ENCODE results near the gene ILKAP. TPM values are rescaled to one million over a fixed set of nuclear protein-coding genes. Genes with fewer than 3 reads are reported as not detected.

Gene ILKAP
- total and polyA plus RNA-seq, 2 donors (not counting 1 experiment from before 2014, with no cell fraction given) = 82.5 to 98.6 TPM

- no peak overlapping the region for H3K4me2 ChIP-seq (replicated peaks; ENCODE audit: low read depth, low read length, poor library complexity, severe bottlenecking)
- H3K9me3 ChIP-seq (ENCODE audit: control extremely low read depth in 1 of 3, control insufficient read depth in 2 of 3, insufficient read depth in 1 of 3, low read length in 2 of 3) = no peaks in the 10 kb centered on the region
- H2AFZ ChIP-seq (ENCODE audit: insufficient read depth, low read depth, low read length, poor library complexity, severe bottlenecking) = no peak overlapping the region
- Mint-ChIP-seq H3K27me3 (peaks cover 6% of the 10 kb centered on the region), H3K4me1 (no peaks in the 10 kb centered on the region), H3K9me3 (ENCODE audit: insufficient read depth) (no peaks in the 10 kb centered on the region), H3K27ac (no peak overlapping the region), H3K4me3 (no peak overlapping the region)
- no peak overlapping the region for H3K9ac ChIP-seq (ENCODE audit: low read length)
- H3K36me3 ChIP-seq (replicated peaks in 1 of 2; ENCODE audit: control extremely low read depth in 1 of 2, control insufficient read depth in 1 of 2, extremely low read depth in 1 of 2, insufficient read depth in 2 of 2, low read length in 1 of 2) = peaks cover 7 to 32% of the 10 kb centered on the region in 2 experiments
- H4K20me1 ChIP-seq (ENCODE audit: control insufficient read depth, insufficient read depth, low read length, poor library complexity, severe bottlenecking) = peaks cover 6% of the 10 kb centered on the region
- H3K27ac ChIP-seq (ENCODE audit: low read length in 2 of 2) = no peak overlapping the region
- no peaks in the 10 kb centered on the region for H3K79me2 ChIP-seq (ENCODE audit: control insufficient read depth, insufficient read depth, low read length)
- H3K4me1 ChIP-seq (ENCODE audit: control insufficient read depth in 2 of 2, insufficient read depth in 2 of 2, low read length in 2 of 2) = no peaks in the 10 kb centered on the region
- ATAC-seq (ENCODE audit: low read depth) (no peak), DNase-seq (no peak)
- no peak overlapping the region for H3K4me3 ChIP-seq (ENCODE audit: control extremely low read depth in 1 of 5, extremely low read depth in 1 of 5, insufficient read depth in 1 of 5, low read depth in 2 of 5, low read length in 4 of 5)
- intact Hi-C loops (cut with micrococcal nuclease) = no loop called here
- peaks cover 0 to 7% (median 0%) of the 10 kb centered on the region in 4 experiments for H3K27me3 ChIP-seq (replicated peaks in 1 of 4; ENCODE audit: control extremely low read depth in 1 of 4, control insufficient read depth in 3 of 4, insufficient read depth in 4 of 4, low read length in 3 of 4)
- ChIA-PET POLR2A (no interaction called here), CTCF (no interaction called here)
- TF ChIP-seq EZH2 (IDR thresholded peaks at IDR 0.05; ENCODE audit: borderline replicate concordance, insufficient read depth, low read depth, low read length, poor library complexity, severe bottlenecking) (no peak), CTCF (IDR thresholded peaks at IDR 0.05) (no peak)
- WGBS (ENCODE audit: insufficient coverage) = 89% methylated on average over 7 of the region's 8 CpGs
Observed at GRCh38 chr2:238167761-238168160, 35.7 kb downstream of the ILKAP start.

GRCh38 chr2:238167344-238167715 lies 36.2 kb downstream of the ILKAP start:
- POLR2A ChIA-PET = no interaction called here
- TF ChIP-seq EZH2 (IDR thresholded peaks at IDR 0.05; ENCODE audit: borderline replicate concordance, insufficient read depth, low read depth, low read length, poor library complexity, severe bottlenecking) (no peak), CTCF (IDR thresholded peaks at IDR 0.05) (no peak)
- H3K79me2 ChIP-seq (ENCODE audit: control insufficient read depth, insufficient read depth, low read length) = no peaks in the 10 kb centered on the region
- no peak overlapping the region for H3K9ac ChIP-seq (ENCODE audit: low read length)
- WGBS (ENCODE audit: insufficient coverage) = over 99% methylated on average over 7 of the region's 7 CpGs
- no peak overlapping the region for H3K4me3 Mint-ChIP-seq
- H3K36me3 ChIP-seq (replicated peaks in 1 of 2; ENCODE audit: control extremely low read depth in 1 of 2, control insufficient read depth in 1 of 2, extremely low read depth in 1 of 2, insufficient read depth in 2 of 2, low read length in 1 of 2) = peaks cover 7 to 28% of the 10 kb centered on the region in 2 experiments
- CTCF ChIA-PET = no interaction called here
- H3K4me1 Mint-ChIP-seq = no peaks in the 10 kb centered on the region
- peaks cover 6% of the 10 kb centered on the region for H4K20me1 ChIP-seq (ENCODE audit: control insufficient read depth, insufficient read depth, low read length, poor library complexity, severe bottlenecking)
- no peak overlapping the region for H3K27ac Mint-ChIP-seq
- H3K27me3 Mint-ChIP-seq = peaks cover 6% of the 10 kb centered on the region
- no peak overlapping the region for H3K4me2 ChIP-seq (replicated peaks; ENCODE audit: low read depth, low read length, poor library complexity, severe bottlenecking)
- H2AFZ ChIP-seq (ENCODE audit: insufficient read depth, low read depth, low read length, poor library complexity, severe bottlenecking) = no peak overlapping the region
- no peaks in the 10 kb centered on the region for H3K9me3 ChIP-seq (ENCODE audit: control extremely low read depth in 1 of 3, control insufficient read depth in 2 of 3, insufficient read depth in 1 of 3, low read length in 2 of 3)
- H3K27ac ChIP-seq (ENCODE audit: low read length in 2 of 2) = no peak overlapping the region
- intact Hi-C loops (cut with micrococcal nuclease) = no loop called here
- no peaks in the 10 kb centered on the region for H3K4me1 ChIP-seq (ENCODE audit: control insufficient read depth in 2 of 2, insufficient read depth in 2 of 2, low read length in 2 of 2)
- H3K4me3 ChIP-seq (ENCODE audit: control extremely low read depth in 1 of 5, extremely low read depth in 1 of 5, insufficient read depth in 1 of 5, low read depth in 2 of 5, low read length in 4 of 5) = no peak overlapping the region
- H3K27me3 ChIP-seq (replicated peaks in 1 of 4; ENCODE audit: control extremely low read depth in 1 of 4, control insufficient read depth in 3 of 4, insufficient read depth in 4 of 4, low read length in 3 of 4) = peaks cover 0 to 7% (median 0%) of the 10 kb centered on the region in 4 experiments
- no peaks in the 10 kb centered on the region for H3K9me3 Mint-ChIP-seq (ENCODE audit: insufficient read depth)
- ATAC-seq (ENCODE audit: low read depth) (no peak), DNase-seq (no peak)
